NCI-H1417 (cell line): Measurements from ENCODE around the gene MRPL30.
"Not testable (repeated sequence)": the region's sequence is repeated elsewhere in the genome, so short reads cannot be mapped to it uniquely, and the experiment has no call there.

ENCODE experiments used
- DNase-seq, 3 experiments: peaks; one replicate each; lab custom pipeline; 2025; lab: John Stamatoyannopoulos, UW

The MRPL30 gene

DNA sequence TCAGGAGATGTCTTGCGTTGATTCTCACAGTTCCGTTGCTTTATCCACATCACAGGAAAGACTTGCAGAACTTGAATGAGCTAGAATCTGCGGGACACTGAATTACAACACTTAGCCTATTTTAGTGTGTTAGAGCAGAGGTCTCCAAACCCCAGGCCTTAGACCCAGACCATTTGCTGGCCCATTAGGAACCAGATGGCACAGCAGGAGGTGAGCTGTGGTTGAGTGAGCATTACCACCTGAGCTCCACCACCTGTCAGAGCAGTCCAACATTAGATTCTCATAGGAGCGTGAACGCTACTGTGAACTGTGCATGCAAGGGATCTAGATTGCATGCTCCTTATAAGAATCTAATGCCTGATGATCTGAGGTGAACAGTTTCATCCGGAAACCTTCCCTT is 3.8 kb downstream of the MRPL30 start:
- peak in 1 of 3 experiments; percentile 2 for DNase-seq

GRCh38 chr2:99187011-99187410 is 6.0 kb downstream of the MRPL30 start:
- no peak for DNase-seq

GRCh38 chr2:99188357-99188756 is 7.4 kb downstream of the MRPL30 start:
- DNase-seq = no peak

DNA sequence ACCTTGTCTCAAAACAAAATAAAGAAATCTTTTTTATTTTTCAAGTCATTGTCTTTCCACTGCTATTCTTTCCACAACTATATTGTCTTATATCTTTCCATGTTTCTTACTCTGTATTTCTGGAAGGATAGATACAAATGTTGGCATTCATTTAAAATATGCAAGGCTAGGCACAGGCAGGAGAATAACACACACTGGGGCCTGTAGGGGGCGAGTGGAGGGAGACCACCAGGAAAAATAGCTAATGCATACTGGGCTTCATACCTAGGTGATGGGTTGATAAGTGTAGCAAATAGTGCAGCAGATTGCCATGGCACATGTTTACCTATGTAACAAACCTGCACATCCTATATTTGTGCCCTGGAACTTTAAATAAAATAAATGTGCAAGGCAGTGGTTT is 9.6 kb downstream of the MRPL30 start:
- no peak for DNase-seq

- DNase-seq = not testable (repeated sequence)
Measured at GRCh38 chr2:99192364-99192763, 11.4 kb downstream of the MRPL30 start.

DNA sequence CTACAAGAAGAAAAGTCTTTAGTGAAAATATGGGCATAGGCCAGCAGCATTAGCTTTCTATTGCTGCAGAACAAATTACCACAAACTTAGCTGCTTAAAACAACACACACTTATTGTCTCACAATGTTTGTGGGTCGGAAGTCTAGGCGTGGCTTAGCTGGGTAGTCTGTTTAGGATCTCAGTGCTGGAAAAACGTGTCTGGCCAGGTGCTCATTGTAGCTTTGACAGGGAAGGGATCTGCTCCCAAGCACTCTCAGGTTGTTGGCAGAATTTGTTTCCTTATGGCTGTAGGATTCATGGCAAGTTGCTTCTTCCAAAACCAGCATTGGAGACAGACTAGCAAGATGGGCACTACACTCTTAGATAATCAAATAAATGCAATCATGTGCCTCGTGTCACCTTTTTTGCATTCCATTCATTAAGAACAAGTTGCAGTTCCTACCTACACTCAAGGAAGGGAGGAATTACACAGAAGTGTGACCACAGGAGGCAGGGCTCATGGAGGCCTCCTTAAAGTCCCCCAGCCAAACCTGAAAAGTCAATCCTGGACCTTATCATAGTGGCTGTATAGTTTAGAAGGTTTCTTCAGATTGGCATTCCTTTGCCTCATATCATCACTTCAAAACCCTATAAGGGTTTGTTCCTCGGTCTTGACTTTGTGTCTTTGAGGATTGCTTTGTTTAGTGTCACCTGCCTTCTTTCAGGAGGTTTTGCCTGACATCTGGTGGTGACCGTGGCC is 17.3 kb downstream of the MRPL30 start:
- DNase-seq = no peak

DNA sequence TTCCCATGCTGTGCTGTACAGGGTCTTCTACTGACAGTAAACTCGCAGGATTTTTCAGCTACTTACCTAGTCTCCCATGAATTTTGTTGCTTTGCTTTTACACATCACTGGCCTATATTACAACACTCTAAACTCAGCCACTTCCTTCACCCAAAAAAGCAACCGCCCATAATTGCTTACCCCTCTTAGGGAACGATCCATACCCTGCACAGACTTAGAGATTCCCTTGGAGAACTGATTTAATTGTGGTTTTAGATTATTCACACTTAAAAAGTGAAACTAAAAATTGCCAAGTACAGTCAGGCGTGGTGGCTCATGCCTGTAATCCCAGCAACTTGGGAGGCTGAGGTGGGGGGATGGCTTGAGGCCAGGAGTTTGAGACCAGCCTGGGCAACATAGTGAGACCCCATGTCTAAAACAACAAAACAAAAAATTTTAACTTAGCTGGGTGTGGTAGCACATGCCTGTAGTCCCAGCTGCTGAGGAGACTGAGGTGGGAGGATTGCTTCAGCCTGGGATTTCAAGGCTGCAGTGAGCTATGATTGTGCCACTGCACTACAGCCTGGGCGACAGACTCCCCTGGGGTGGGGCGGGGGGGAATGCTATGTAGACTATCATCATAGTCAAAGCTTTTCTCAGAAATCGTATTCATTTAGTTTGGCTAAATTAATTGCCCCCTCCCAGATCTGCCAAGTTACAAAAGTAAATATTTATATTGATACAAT is 19.3 kb downstream of the MRPL30 start:
- no peak for DNase-seq

DNA sequence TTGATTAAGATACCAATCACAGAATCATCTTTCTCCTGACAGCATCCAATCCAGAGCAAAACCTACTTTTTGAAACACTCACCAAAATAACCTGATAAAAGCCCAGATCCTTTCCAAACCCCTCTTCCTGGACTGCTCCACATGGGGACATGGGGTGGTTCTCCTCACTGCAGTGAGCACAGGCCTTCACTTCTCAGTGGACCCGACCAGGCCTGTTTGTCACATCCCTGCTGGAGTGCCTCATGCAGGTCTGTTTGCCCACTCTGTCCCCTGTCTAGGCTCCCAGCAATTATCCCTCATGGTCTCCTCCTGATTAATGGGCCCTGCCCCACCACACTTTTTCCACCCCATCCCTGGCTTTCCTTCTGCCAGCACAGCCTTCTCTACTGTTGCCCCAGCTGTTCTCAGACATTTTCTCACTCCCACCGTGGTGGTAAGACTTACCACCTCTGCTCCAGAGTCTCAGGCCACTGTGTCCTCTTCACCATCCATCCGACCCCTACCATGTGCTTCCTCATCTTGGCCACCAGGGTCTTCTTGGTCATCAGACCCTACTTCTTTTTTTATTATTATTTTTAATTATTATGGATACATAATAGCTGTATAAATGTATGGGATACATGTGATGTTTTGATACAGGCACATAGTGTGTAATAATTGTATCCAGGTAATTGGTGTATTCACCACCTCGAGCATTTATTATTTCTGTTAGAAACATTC is 21.1 kb downstream of the MRPL30 start:
- no peak for DNase-seq

GRCh38 chr2:99205491-99205890 is 24.5 kb downstream of the MRPL30 start:
- no peak for DNase-seq

- DNase-seq = no peak
Measured at GRCh38 chr2:99216096-99216495, 35.1 kb downstream of the MRPL30 start.

GRCh38 chr2:99217929-99218501 is 37.0 kb downstream of the MRPL30 start:
- DNase-seq = no peak

GRCh38 chr2:99233177-99233576 is 52.2 kb downstream of the MRPL30 start:
- not testable (repeated sequence) for DNase-seq

GRCh38 chr2:99238599-99238998 is 57.6 kb downstream of the MRPL30 start:
- DNase-seq = no peak

DNA sequence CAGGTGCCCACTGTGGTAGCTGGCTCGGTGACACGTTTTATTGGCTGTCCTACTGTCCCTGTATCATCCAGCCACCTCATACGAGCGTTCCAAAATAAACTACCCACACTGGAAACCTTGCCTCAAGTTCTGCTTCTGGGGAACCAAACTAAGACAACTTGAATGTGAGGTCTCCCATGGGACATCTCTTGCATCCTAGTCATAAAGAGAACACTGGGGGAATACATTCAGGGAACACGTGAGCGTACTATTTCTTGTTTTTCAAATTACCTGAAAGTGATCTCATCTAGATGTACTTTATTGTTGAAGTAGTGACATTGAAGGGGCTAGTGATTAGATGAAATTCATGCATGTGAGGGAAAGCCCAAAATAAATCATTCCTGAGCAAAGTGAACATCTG is 59.4 kb downstream of the MRPL30 start:
- no peak for DNase-seq

- DNase-seq = no peak
Measured at GRCh38 chr2:99242151-99242550, 61.2 kb downstream of the MRPL30 start.
